OCI-LY1 (cell line): Measurements from ENCODE around the gene SLC38A4.

Experiments
- EZH2 ChIP-seq: fragments of 200-600 bp; sonication (generic), shearing (Covaris generic); IDR thresholded peaks from 2 replicates; pipeline ENCODE4 v1.8.0; 2017; ENCODE audit warnings: borderline replicate concordance, mixed run types, mild to moderate bottlenecking, antibody characterized with exemption, low read length, moderate library complexity, mixed read lengths
- TF ChIP-seq, protein P1 (sequence below): fragments of 200-600 bp; sonication (generic), shearing (Covaris generic); IDR thresholded peaks from 2 replicates; pipeline ENCODE4 v1.5.1; 2017; ENCODE audit warnings: mild to moderate bottlenecking, antibody characterized with exemption, low read length, moderate library complexity, mixed read lengths

DNA sequence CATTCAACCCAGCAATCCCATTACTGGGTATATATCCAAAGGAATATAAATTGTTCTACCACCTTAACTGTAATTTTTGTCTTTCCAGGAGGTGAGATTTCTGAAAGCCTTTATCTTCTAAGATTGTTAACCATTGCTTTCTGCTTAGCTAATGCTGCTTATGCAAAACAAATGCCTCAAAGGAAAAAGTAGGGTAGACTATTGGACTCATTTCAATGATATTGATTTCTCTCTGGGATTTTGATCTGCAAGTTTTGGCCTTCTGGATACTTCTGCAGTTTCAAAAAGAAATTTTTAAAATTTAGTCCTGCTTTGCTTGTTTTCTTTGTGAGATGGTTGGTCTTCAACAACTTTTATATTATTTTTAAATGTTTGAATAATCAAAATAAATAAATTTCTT is 108.6 kb downstream of the SLC38A4 start:
- TF ChIP-seq, protein P1, sequence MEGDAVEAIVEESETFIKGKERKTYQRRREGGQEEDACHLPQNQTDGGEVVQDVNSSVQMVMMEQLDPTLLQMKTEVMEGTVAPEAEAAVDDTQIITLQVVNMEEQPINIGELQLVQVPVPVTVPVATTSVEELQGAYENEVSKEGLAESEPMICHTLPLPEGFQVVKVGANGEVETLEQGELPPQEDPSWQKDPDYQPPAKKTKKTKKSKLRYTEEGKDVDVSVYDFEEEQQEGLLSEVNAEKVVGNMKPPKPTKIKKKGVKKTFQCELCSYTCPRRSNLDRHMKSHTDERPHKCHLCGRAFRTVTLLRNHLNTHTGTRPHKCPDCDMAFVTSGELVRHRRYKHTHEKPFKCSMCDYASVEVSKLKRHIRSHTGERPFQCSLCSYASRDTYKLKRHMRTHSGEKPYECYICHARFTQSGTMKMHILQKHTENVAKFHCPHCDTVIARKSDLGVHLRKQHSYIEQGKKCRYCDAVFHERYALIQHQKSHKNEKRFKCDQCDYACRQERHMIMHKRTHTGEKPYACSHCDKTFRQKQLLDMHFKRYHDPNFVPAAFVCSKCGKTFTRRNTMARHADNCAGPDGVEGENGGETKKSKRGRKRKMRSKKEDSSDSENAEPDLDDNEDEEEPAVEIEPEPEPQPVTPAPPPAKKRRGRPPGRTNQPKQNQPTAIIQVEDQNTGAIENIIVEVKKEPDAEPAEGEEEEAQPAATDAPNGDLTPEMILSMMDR: no peak
- no peak for TF ChIP-seq EZH2
